Thymus (tissue), 14 donors: ENCODE measurements around the gene ANKS4B. TPM values are rescaled to one million over a fixed set of nuclear protein-coding genes. Genes with fewer than 3 reads are reported as not detected.

Source experiments
- DNase-seq, 9 donors: peaks; one replicate each; pipeline ENCODE4 v3.0.0-alpha.2; 2013; ENCODE audit warnings: low spot score in 9 of 9, low read depth in 6 of 9, missing footprints in 1 of 9
- H3K27ac ChIP-seq, 2 donors: one replicate each; pipeline ENCODE4 v1.5.1; 2013; ENCODE audit warnings: control low read depth in 1 of 2, low read depth in 1 of 2, low read length in 1 of 2, mild to moderate bottlenecking in 1 of 2, moderate library complexity in 1 of 2
- H3K27me3 ChIP-seq, 2 donors: one replicate each; pipeline ENCODE4 v1.5.1; 2013; ENCODE audit warnings: low read length in 1 of 2; ENCODE audit not compliant: control insufficient read depth in 2 of 2, insufficient read depth in 1 of 2
- H3K36me3 ChIP-seq, 2 donors: one replicate each; pipeline ENCODE4 v1.5.1; 2013; ENCODE audit warnings: low read length in 1 of 2, mild to moderate bottlenecking in 1 of 2, moderate library complexity in 1 of 2; ENCODE audit not compliant: control insufficient read depth in 2 of 2, insufficient read depth in 2 of 2
- H3K4me1 ChIP-seq, 2 donors: one replicate each; pipeline ENCODE4 v1.5.1; 2013; ENCODE audit warnings: low read length in 2 of 2; ENCODE audit not compliant: control insufficient read depth in 2 of 2, insufficient read depth in 2 of 2
- H3K4me3 ChIP-seq, 2 donors: one replicate each; pipeline ENCODE4 v1.5.1; 2013; ENCODE audit warnings: low read length in 2 of 2, control low read depth in 1 of 2, mild to moderate bottlenecking in 1 of 2
- H3K9me3 ChIP-seq, 2 donors: one replicate each; pipeline ENCODE4 v1.5.1; 2013; ENCODE audit warnings: low read length in 1 of 2, mild to moderate bottlenecking in 1 of 2; ENCODE audit not compliant: control insufficient read depth in 2 of 2, insufficient read depth in 1 of 2
- WGBS: extraction: QIAGEN DNeasy Blood & Tissue Kit; methylation state at CpG from one replicate; pipeline ENCODE4 v1.1.7; 2013; 5-methylcytosine and 5-hydroxymethylcytosine counted together
- long read RNA-seq, 10 donors: transcript quantifications; one replicate each; lab custom pipeline, GENCODE V29; 2026
- polyA plus RNA-seq: library from polyadenylated mRNA; stranded (reverse); fragments of 200-250 nt; gene quantifications from one replicate; pipeline ENCODE4 v1.2.3, GENCODE V29; 2013
- total RNA-seq: library from RNA; stranded (reverse); fragments of 120-200 nt; gene quantifications from one replicate; pipeline ENCODE4 v1.2.4, GENCODE V29; 2013
- donor health status: healthy.

Gene ANKS4B, protein sequence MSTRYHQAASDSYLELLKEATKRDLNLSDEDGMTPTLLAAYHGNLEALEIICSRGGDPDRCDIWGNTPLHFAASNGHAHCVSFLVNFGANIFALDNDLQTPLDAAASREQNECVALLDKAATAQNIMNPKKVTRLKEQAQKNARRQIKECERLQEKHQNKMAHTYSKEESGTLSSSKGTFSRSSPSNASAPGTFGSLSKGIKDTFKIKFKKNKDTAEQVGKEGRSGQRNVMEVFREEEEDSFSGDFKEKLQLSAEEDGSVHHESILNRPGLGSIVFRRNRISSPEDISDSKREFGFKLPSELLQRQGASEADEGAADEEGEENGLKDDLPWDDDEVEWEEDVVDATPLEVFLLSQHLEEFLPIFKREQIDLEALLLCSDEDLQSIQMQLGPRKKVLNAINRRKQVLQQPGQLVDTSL
- total RNA-seq (under 0.01 TPM), polyA plus RNA-seq (0.02 TPM)
- long read RNA-seq, donor 1: 0 reads
- long read RNA-seq, donor 2: 0 reads
- long read RNA-seq, donor 3: 0 reads
- long read RNA-seq, donor 4, full-length matches to known transcripts: 2 of 2 reads
- long read RNA-seq, donor 4, partial matches to known transcripts: 0 of 2 reads
- long read RNA-seq, donor 4, other reads (novel, unspliced or antisense): 0 of 2 reads
- long read RNA-seq, donor 5: 0 reads
- long read RNA-seq, donor 6: 0 reads
- long read RNA-seq, donor 7: 0 reads
- long read RNA-seq, donor 8: 0 reads
- long read RNA-seq, donor 9: 0 reads
- long read RNA-seq, donor 10: 0 reads

- no peak within 1 kb of the TSS for H3K4me3 ChIP-seq
- no peaks in the 10 kb centered on the region for H3K36me3 ChIP-seq
- H3K27ac ChIP-seq: no peak within 1 kb of the TSS
- H3K9me3 ChIP-seq: no peaks in the 10 kb centered on the region
- WGBS: 95% methylated on average over 11 of the region's 11 CpGs
- H3K4me1 ChIP-seq: no peaks in the 10 kb centered on the region
- DNase-seq: no peak
- H3K27me3 ChIP-seq: peaks cover 0 to under 1% of the 10 kb centered on the region in 2 donors
Measured at GRCh38 chr16:21233521-21234150, at the start of gene ANKS4B. TSS of gene ANKS4B (plus strand) at chr16:21233699. CDS start at chr16:21233738, 39 bp downstream.

GRCh38 chr16:21183995-21184394 lies 49.5 kb upstream of the ANKS4B start:
- 93% methylated on average over 3 of the region's 3 CpGs for WGBS
- H3K36me3 ChIP-seq: peaks cover 4 to 20% of the 10 kb centered on the region in 2 donors

GRCh38 chr16:21184834-21185233 lies 48.7 kb upstream of the ANKS4B start:
- DNase-seq: no peak
- Histone ChIP-seq H3K9me3 (no peaks in the 10 kb centered on the region), H3K27me3 (no peaks in the 10 kb centered on the region), H3K4me3 (no peak overlapping the region), H3K4me1 (no peaks in the 10 kb centered on the region), H3K27ac (no peak overlapping the region), H3K36me3 (peaks cover 4 to 17% of the 10 kb centered on the region in 2 donors)
- WGBS: 95% methylated on average over 3 of the region's 3 CpGs

More at GRCh38 chr16:21183995-21184394, 49.5 kb upstream of the ANKS4B start:
- Histone ChIP-seq H3K27ac (no peak overlapping the region), H3K27me3 (no peaks in the 10 kb centered on the region), H3K9me3 (no peaks in the 10 kb centered on the region), H3K4me1 (no peaks in the 10 kb centered on the region), H3K4me3 (no peak overlapping the region)
- DNase-seq: no peak

GRCh38 chr16:21185659-21186325 lies 47.7 kb upstream of the ANKS4B start:
- no peak overlapping the region for H3K27ac ChIP-seq
- H3K36me3 ChIP-seq: peaks cover 4 to 14% of the 10 kb centered on the region in 2 donors
- no peak for DNase-seq
- H3K27me3 ChIP-seq: no peaks in the 10 kb centered on the region
- no peak overlapping the region for H3K4me3 ChIP-seq
- no peaks in the 10 kb centered on the region for H3K4me1 ChIP-seq
- no peaks in the 10 kb centered on the region for H3K9me3 ChIP-seq
- 96% methylated on average over 12 of the region's 12 CpGs for whole genome bisulfite sequencing

DNA sequence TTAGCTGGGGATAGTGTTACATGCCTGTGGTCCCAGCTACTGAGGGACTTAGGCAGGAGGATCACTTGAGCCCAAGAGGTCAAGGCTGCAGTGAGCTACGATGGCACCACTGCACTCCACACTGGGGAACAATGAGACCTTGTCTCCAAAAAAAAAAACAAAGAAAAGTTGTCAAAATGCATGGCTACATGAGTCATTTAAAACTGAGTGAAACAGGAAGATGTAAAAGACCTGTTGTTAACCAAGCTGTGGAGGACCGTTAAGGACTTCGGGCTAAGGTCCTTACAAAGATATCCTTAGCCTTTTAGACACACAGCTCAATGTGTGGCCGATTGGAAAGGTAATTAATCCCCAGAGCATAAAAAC lies 47.2 kb upstream of the ANKS4B start:
- peaks cover 4 to 10% of the 10 kb centered on the region in 2 donors for H3K36me3 ChIP-seq
- no peaks in the 10 kb centered on the region for H3K9me3 ChIP-seq
- H3K4me3 ChIP-seq: no peak overlapping the region
- no peaks in the 10 kb centered on the region for H3K27me3 ChIP-seq
- 81% methylated on average over 4 of the region's 4 CpGs for WGBS
- H3K4me1 ChIP-seq: no peaks in the 10 kb centered on the region
- no peak for DNase-seq
- no peak overlapping the region for H3K27ac ChIP-seq

DNA sequence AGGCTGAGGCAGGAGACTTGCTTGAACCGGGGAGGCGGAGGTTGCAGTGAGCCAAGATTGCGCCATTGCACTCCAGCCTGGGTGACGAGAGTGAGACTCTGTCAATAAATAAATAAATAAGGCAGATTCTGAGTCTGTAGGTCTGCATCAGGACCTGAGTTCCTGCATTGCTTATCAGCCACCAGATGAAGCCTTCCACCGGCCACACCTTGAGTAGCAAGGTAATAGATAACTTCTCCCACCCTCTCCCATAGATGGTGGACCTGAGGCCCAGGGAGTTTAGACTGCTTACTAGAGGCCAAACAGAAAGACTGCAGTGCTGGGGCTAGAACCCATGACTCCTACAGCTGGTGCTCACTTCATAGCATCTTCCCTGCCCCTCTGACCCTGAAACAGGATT lies 44.2 kb upstream of the ANKS4B start:
- DNase-seq: no peak
- 93% methylated on average over 5 of the region's 5 CpGs for WGBS
- Histone ChIP-seq H3K4me1 (no peaks in the 10 kb centered on the region), H3K36me3 (no peaks in the 10 kb centered on the region), H3K27ac (no peak overlapping the region), H3K27me3 (no peaks in the 10 kb centered on the region), H3K9me3 (no peaks in the 10 kb centered on the region), H3K4me3 (no peak overlapping the region)

DNA sequence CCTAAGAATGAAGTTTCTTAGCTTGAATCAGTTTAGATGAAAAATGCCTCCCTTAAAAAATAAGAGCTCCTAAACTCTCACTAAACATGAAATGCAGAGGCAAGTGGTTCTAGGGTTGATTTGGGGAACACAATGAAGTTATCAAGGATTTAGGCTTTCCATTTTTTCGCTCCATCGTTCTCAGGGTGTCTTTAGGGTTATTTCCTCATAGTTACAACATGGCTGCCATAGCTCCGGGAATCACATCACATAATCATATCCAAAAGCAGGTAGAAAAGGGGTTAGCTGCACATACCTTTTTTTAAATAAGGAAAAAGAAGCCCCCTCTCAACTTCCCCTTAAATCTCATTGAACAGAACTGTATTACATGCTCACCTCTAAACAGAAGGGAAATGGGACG lies 43.5 kb upstream of the ANKS4B start:
- WGBS: 97% methylated on average over 4 of the region's 4 CpGs
- Histone ChIP-seq H3K4me3 (no peak overlapping the region), H3K9me3 (no peaks in the 10 kb centered on the region), H3K4me1 (no peaks in the 10 kb centered on the region), H3K27me3 (no peaks in the 10 kb centered on the region), H3K27ac (no peak overlapping the region), H3K36me3 (no peaks in the 10 kb centered on the region)
- no peak for DNase-seq

DNA sequence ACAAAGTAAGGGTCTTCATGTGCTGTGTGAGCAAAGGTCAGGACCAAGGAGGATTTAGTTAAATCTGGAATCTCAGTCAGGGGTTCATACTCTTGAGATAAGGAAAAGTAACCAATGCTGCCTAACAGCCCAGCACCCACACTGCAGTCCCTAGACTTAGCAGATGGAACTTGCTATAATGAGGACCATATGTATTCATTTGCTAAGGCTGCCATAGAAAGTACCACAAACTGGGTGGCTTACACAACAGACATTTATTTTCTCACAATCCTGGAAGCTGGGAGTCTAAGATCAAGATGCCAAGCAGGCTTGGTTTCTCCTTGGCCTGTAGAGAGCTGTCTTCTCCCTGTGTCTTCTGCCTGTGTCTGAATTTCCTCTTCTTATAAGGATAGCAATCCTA lies 42.9 kb upstream of the ANKS4B start:
- H3K36me3 ChIP-seq: no peaks in the 10 kb centered on the region
- no peak overlapping the region for H3K4me3 ChIP-seq
- DNase-seq: no peak
- H3K4me1 ChIP-seq: no peaks in the 10 kb centered on the region
- no peaks in the 10 kb centered on the region for H3K27me3 ChIP-seq
- no peaks in the 10 kb centered on the region for H3K9me3 ChIP-seq
- H3K27ac ChIP-seq: no peak overlapping the region
